HG03175 (cell line): ENCODE data around the gene ZBED1.
A peak's percentile ranks its signal among the peaks of the same experiment; 100 is the strongest.
"Not testable (repeated sequence)": the region's sequence is repeated elsewhere in the genome, so short reads cannot be mapped to it uniquely, and the experiment has no call there.

ENCODE experiments used
- ATAC-seq: cut with Tn5 transposase; IDR thresholded peaks from one replicate; pipeline ENCODE4 v1.9.1; 2021; ENCODE audit warnings: mild to moderate bottlenecking, moderate library complexity; ENCODE audit not compliant: unreplicated experiment

The ZBED1 gene

DNA sequence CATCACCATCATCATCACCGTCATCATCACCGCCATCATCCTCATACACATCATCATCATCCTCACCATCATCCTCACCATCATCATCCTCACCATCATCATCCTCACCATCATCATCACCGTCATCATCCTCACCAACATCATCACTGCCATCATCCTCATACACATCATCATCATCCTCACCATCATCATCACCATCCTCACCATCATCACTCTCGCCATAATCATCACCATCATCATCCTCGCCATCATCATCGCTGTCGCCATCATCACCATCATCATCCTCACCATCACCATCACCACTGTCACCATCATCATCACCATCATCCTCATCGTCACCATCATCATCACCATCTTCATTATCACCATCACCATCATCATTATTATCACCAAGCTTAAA lies 19.8 kb upstream of the ZBED1 start:
- no peak for ATAC-seq

DNA sequence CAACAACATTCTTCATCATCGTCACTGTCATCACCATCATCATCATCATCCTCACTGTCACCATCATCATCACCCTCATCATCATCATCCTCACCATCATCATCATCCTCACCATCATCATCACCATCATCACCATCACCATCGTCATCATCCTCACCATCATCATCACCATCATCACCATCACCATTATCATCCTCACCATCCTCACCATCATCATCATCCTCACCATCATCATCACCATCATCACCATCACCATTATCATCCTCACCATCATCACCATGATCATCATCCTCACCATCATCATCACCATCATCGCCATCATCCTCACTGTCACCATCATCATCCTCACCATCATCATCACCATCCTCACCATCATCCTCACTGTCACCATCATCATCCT lies 18.9 kb upstream of the ZBED1 start:
- not testable (repeated sequence) for ATAC-seq

DNA sequence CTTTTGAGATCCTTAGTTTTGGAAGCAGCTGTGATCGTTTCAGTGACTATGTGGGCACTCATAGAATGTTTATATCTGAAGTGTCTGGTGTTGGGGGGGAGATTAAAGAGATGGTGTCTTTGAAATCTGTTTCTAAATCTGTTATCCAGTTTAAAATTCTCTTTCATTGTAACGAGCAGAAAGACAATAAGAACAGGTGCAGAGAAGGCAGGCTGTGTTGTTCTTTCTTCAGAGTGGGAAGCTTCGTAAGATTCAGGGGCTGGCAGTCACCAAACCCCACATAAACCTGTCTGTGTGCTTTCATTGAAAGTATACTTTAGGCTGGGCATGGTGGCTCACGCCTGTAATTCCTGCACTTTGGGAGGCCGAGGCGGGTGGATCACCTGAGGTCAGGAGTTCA lies 16.3 kb upstream of the ZBED1 start:
- ATAC-seq: peak; percentile 3

DNA sequence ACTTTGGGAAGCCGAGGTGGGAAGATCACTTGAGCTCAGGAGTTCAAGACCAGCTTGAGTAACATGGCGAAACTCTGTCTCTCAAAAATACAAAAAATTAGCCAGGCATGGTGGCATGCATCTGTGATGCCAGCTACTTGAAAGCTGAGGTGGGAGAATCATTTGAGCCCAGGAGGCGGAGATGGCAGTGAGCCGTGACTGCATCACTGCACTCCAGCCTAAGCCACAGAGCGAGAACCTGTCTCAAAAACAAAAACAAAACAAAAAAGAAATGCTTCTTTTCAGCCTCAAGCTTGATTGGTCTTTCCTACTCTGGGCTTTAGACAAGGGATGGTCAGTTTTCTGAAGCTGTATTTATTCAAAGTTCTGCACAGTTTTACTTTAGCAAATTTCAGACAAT lies 15.8 kb upstream of the ZBED1 start:
- peak; percentile 69 for ATAC-seq

DNA sequence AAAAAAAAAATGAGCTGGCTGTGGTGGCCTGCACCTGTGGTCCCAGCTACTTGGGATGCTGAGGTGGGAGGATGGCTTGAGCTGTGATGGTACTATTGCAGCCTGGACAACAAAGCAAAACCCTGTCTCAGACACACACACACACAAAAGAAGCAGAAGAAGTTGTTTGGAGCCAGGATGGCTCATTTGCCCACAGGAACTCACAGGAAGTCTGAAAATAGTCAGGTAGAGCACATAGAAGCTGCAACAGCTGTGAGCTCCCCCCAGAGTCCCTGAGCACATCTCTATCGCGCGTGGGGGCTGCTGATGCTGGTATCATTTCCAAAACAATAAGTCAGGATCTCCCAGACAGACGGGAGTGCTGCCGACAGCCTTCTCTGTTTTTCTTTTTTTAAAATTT lies 13.4 kb upstream of the ZBED1 start:
- no peak for ATAC-seq

DNA sequence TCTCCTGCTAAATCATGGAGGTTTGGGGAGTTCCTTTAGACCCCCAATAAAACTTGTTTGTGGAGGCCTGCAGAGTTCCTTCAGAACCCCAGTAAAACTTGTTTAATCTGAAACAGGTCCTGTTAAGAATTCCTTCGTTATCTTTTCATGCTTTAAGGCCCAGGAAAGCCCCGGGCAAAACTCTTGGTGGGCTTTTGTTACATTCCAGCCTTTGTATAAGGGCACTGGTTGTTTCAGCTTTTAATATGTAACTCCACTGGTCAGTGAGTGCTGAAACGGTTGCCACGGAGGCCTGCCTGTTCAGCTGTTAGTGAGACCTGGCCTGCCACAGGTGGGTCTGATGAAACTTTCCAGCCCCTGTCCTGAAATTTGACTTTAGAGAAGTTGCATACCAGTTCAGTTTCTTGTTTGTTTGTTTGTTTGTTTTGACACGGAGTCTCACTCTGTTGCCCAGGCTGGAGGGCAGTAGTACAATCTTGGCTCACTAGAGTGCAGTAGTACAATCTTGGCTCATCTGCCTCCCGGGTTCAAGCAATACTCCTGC lies 12.4 kb upstream of the ZBED1 start:
- no peak for ATAC-seq

DNA sequence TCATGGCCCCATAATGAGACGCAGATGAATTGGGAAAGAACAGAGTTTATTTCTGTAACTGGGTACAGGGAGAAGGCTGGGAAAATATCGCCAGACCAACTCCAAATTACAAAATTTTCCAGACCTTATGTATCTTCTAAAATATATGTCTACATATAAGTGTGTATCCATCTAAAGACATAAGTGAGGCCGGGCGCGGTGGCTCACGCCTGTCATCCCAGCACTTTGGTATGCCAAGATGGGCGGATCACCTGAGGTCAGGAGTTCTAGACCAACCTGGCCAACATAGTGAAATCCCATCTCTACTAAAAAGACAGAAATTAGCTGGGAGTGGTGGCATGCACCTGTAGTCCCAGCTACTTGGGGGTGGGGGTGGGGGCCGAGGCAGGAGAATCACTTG lies 11.7 kb upstream of the ZBED1 start:
- ATAC-seq: no peak

DNA sequence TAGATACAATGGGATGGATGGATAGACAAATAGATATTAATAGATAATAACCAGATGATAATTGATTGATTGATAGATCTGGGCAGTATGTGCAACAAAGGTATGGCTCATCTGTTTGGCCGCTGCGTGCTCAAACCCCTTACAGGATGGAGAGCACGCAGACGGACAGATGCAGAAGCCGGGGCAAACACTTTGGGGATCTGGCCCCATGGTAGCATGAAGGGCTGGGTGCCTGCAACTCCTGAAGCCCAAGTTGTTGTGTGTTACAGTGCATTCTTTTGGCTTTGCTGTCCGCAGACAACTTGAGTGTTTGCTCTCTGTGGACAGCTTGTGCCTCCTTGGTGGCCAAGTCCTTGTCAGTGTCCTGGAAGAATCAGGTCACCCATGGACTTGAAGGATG lies 10.6 kb upstream of the ZBED1 start:
- ATAC-seq: no peak

DNA sequence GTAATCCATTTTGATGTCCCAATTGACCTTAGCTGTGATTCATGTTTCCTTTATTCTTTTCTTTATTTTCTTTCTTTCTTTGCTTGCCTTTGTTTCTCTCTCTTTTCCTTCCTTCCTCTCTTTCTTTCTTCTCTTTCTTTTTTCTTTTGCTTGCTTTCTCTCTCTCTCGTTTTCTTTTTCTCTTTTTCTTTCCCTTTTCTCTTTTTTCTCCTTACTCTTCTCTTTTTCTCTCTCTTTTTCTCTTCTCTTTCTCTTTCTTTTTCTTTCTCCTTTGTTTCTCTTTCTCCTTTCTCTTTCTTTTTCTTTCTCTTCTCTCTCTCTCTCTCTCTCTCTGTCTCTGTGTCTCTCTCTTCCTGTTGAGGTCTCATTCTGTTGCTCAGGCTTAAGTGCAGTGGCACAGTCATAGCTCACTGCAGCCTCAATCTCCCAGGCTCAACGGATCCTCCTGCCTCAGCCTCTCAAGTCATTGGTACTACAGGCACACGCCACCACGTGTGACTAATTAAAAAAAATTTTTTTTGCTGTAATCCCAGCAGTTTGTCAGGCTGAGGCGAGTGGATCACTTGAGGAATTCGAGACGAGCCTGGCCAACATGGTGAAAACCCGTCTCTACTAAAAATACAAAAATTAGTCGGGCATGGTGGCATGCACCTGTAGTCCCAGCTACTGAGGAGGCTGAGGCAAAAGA lies 8.0 kb upstream of the ZBED1 start:
- no peak for ATAC-seq

DNA sequence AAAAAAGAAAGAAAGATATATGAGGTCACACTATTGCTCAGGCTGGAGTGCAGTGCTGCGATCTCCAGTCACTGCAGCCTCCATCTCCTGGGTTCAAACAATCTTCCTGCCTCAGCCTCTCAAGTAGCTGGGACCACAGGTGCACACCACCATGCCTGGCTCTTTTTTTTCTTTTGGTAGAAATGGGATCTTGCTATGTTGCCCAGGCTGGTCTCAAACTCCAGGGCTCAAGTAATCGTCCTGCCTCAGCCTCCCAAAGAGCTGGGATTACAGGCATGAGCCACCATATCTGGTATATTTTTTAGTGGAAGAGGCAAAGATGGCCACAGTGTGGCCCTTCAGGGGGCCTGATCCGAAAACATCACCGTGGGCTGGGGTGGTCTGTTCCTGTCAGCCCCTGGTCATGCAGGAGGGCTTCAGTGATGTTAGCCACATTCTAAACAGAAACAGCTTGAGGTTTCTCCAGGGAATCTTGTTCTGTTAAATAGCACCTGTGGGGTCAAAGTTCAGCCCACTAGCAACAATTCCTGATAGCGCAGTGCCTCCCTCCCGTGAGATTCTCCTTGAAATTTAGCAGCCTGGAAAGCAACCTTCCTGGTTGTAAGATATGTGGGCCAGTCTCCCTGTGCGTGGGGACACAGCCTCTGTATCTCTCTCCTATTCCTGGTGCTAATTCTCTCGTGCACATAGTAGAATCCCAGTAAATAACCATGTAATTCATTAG lies 7.3 kb upstream of the ZBED1 start:
- no peak for ATAC-seq

DNA sequence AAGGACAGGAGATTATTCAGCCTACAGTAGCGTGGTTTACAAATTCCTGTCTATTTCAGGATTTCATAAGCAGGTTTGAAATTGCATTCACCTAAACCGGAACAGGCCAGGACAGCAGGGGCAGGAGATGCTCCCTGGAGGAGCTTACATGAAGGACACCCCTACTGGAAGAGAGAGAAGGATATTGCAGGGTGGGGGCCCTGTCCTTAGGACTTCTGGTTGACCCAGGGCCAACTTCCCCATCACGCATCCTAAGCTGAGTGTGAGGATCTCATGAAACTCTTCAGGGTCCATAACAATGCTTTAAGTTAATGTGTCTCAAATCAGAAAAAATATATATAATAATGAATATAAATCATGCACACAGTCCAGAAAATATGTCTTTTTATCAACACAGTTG lies 6.4 kb upstream of the ZBED1 start:
- no peak for ATAC-seq

DNA sequence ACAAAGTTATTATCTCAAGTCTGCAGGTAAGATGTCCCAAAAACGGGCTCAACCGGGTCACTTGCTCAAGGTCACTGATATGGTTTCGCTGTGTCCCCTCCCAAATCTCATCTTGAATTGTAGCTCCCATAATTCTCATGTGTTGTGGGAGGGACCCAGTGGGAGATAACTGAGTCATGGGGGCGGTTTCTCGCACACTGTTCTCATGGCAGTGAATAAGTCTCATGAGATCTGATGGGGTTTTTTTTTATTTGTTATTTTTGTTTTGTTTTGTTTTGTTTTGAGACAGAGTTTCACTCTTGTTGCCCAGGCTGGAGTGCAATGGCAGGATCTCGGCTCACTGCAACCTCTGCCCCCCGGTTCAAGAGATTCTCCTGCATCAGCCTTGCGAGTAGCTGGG lies 4.6 kb upstream of the ZBED1 start:
- ATAC-seq: not testable (repeated sequence)

DNA sequence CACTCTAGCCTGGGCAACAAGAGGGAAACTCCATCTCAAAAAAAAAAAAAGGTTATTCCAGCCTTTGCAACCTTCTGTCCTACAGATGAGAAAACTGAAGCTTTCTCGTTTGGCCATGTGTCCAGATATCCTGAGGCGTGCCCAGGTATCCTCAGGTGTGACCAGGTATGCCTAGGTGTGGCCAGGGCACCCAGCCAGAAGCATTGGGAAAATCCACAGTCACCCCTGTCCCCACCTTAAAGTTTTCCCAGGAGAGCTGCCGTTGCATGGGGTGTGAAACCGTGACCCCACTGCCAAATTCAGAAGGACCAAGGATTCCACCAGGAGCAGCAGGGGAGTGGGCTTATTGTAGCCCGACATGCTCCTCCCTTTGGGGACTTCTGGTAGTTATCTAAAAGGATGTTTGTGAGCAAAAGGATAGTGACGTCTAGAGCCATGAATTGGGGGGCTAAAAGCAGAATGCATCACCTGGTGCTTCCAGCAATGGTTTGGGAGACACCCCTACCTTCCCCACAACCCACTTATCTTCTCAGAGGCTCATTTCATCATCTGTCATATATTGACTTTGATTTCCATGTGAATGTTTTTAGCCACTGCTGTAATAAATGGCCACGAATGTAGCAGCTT lies 4.0 kb upstream of the ZBED1 start:
- ATAC-seq: no peak

DNA sequence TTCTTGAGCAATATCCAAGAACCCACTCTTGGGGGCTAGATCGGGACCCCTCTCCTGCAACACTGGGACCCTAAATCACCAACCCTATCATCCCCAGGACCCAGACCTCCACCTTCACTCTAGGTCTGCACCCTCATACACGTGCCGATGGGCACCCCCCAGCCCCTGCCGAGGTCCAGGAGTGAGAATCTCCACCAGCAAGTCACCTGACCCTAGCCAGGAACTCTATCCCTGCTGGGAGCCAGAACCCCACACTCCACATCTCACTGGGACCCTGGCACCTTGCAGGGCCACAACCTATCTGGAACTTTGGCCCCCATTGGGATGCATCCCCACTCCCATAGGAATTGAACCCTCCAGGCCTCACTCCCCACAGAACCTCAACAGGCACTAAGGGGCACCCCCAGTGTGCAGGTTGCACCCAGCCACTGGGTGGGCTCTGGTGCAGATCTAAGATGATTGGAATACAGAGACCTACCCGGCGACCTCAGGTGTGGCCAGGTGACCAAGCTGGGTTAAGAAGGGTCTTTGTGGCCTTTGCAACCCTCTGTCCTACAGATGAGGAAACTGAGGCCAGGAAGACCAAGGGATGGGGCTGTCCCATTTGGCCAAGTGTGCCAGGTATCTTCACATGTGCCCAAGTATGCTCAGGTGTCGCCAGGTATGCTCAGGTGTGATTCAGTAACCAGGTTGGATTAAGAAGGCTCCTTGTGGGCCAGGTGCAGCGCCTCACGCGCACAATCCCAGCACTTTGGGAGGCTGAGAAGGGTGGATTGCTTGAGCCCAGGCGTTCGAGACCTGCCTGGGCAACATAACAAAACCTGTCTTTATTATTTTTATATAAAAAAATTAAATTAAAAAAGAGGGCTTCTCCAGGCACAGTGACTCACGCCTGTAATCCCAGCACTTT lies 3.1 kb upstream of the ZBED1 start:
- ATAC-seq: no peak

DNA sequence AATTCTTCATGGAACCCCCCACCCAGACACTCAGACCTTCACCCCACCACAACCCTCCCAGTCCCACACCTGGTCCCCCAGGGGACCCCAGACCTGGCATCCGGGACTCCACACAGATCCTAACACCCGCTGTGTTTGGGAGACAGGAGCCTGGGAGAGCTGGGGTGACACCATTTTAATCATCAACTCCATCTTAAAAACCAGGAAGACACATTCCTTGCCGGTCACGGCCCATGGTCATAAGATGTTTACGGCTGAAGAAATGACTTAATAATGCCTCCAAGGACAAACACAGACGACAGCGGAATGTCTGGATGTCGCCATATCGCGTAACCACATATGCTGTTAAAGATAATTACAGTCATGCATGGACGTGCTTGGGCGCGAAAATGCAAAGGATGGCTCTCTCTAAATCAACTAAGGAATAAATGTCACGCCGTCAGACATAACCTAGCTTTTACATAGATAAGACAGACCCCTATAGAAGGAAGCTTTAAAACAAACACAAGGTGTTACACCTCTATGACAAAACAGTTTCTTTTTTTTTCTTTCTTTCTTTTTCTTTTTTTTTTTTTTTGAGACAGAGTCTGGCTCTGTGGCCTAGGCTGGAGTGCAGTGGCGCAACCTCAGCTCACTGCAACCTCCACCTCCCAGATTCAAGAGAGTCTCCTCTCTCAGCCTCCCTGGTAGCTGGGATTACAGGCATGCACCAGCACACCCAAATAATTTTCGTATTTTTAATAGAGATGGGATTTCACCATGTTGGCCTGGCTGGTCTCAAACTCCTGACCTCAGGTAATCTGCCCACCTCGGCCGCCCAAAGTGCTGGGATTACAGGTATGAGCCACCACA lies 2.1 kb upstream of the ZBED1 start:
- ATAC-seq: no peak

DNA sequence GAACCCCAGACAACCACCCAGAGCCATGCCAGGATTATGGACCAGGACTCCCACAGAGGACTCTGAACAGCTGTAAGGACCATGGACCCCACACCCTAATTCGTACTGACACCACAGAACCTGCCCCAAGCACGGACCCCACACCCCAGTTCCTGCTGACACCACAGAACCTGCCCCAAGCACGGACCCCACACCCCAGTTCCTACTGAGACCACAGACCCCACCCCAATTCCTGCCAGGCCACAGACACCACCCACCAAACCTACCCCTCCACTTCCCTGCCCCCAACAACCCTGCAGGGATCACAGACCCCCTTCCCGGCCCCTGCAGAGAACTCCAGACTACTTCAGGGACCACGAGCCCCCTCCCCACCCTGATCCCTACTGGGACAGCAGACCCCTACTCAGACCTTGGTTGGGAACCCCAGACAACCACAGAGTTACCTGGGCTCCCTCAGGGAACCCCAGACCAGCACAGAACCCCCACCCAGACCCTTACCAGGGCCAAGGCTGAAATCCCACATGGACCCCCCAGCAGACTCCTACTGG lies 1.4 kb upstream of the ZBED1 start:
- no peak for ATAC-seq

DNA sequence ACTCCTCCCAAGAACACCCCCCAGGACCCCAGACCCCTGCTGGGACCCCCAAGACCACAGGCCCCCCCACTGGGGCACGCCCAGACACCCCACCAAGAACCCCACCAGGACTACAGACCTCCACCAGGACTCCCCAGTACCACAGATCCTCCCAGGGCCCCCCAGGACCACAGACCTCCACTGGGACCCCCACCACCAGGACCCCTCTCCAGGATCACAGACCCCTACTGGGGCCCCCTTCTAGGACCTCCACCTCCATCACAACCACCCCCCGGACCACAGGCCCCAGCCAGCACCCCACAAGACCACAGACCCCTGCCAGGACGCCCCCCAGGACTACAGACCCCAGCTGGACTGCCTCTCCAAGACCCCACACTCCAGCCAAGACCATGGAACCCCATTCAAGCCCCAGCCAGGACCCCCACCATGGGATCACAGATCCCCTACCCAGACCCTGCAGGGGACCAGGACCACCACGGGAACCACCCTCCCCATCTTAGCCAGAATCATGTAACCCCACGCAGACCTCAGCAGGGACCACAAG lies 855 bp upstream of the ZBED1 start:
- no peak for ATAC-seq

DNA sequence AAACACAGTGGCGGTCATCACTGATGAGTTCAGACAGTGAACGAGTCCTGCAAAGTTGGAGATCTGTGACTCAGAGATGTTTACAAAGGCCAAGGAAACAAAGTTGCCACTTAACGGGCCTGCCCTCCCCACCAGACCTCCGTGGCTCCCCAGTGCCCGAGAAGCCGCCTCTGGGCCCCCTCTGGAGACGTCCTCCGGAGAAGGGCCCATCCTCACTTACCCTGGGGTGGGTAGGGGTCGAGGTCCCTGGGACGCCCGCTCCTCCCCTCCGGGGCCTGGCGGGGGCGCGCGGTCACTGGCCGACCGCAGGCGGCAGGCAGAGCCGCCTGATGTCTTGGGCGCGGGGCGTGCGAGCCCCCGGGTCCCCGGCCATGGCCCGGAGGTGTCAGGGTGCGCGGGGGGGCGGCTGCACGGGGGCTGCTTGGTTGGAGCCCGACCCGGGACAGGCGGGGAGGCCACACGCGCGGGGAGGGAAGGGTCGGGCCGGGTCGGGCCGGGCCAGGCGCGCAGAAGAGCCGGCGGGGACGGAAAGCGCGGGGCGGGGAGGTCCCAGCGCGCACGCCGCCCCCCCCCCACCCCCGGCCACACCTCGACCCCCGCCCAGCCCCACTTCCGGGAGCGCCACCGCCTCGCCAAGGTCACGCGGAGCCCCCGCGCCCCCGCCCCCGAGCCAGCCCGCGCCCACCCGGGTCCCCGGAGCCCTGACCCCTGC lies 529 bp downstream of the ZBED1 start:
- peak; percentile 47 for ATAC-seq

DNA sequence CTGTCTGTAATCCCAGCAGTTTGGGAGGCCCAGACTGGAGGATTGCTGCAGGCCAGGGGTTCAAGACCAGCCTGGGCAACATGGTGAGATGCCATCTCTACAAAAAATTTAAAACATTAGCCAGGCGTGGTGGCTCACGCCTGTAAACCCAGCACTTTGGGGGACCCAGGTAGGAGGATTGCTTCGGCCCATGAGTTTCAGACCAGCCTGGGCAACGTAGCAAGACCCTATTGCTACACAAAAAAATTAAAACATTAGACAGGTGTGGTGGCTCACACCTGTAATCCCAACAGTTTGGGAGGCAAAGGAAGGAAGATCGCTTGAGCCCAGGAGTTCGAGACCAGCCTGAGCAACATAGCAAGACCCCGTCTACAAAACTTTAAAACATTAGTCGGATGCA lies 1.3 kb downstream of the ZBED1 start:
- no peak for ATAC-seq
